Smooth muscle cell (in vitro differentiated cells): ENCODE data around the gene NSF. TPM values are rescaled to one million over a fixed set of nuclear protein-coding genes. Genes with fewer than 3 reads are reported as not detected.

ENCODE experiments used
- DNase-seq: peaks from one replicate; lab custom pipeline; 2025; ENCODE audit not compliant: unreplicated experiment; lab: John Stamatoyannopoulos, UW
- H2AFZ ChIP-seq: fragments of 200-600 bp; sonication (generic); 2 replicates; pipeline ENCODE4 v1.6.0; 2016; ENCODE audit warnings: antibody characterized with exemption, low read depth, mild to moderate bottlenecking
- H3F3A ChIP-seq: fragments of 200-600 bp; sonication (generic); 2 replicates; pipeline ENCODE4 v1.6.0; 2017; ENCODE audit warnings: antibody characterized with exemption, low read depth
- H3K27ac ChIP-seq: fragments of 200-600 bp; sonication (generic); 2 replicates; pipeline ENCODE4 v1.5.1; 2016; ENCODE audit warnings: low read depth, mild to moderate bottlenecking
- H3K27me3 ChIP-seq: fragments of 200-600 bp; sonication (generic); 2 replicates; pipeline ENCODE4 v1.6.1; 2016; ENCODE audit warnings: low read depth, mild to moderate bottlenecking
- H3K36me3 ChIP-seq: fragments of 200-600 bp; sonication (generic); 2 replicates; pipeline ENCODE4 v1.5.1; 2016; ENCODE audit warnings: low read depth
- H3K4me1 ChIP-seq: fragments of 200-600 bp; sonication (generic); 2 replicates; pipeline ENCODE4 v1.5.1; 2016; ENCODE audit warnings: low read depth
- H3K4me2 ChIP-seq: fragments of 200-600 bp; sonication (generic); 2 replicates; pipeline ENCODE4 v1.6.0; 2016; ENCODE audit warnings: mild to moderate bottlenecking
- H3K4me3 ChIP-seq: fragments of 200-600 bp; sonication (generic); 2 replicates; pipeline ENCODE4 v1.5.1; 2016; ENCODE audit warnings: mild to moderate bottlenecking
- H3K79me2 ChIP-seq: fragments of 200-600 bp; sonication (generic); 2 replicates; pipeline ENCODE4 v1.6.0; 2016; ENCODE audit warnings: low read depth, mild to moderate bottlenecking
- H3K9ac ChIP-seq: fragments of 200-600 bp; sonication (generic); 2 replicates; pipeline ENCODE4 v1.6.0; 2016; ENCODE audit warnings: low read depth
- H3K9me3 ChIP-seq: fragments of 200-600 bp; sonication (generic); replicated peaks from 2 replicates; pipeline ENCODE4 v1.5.1; 2016; ENCODE audit warnings: low read depth
- H4K20me1 ChIP-seq: fragments of 200-600 bp; sonication (generic); 2 replicates; pipeline ENCODE4 v1.6.0; 2016; ENCODE audit warnings: low read depth
- WGBS: methylation state at CpG from one replicate; pipeline ENCODE4 v1.1.7; 2016; ENCODE audit warnings: low lambda C conversion rate; 5-methylcytosine and 5-hydroxymethylcytosine counted together
- polyA plus RNA-seq: library from polyadenylated mRNA; unstranded; fragments of >200 nt; fragmentation: Nextera tagmentation; extraction: Ambion mirVana; gene quantifications from 2 replicates; pipeline ENCODE4 v1.2.1, GENCODE V29; 2016
- total RNA-seq: library from RNA; depleted of rRNA; stranded (reverse); fragments of >200 nt; gene quantifications from 2 replicates; pipeline ENCODE4 v1.2.3, GENCODE V29; 2014
- TF ChIP-seq, protein P1 (sequence below): fragments of 200-600 bp; sonication (generic); IDR thresholded peaks from 2 replicates; pipeline ENCODE4 v1.5.1; 2017; ENCODE audit warnings: borderline replicate concordance, mild to moderate bottlenecking, antibody characterized with exemption; ENCODE audit not compliant: insufficient read depth, poor library complexity, severe bottlenecking

NSF gene
- total and polyA plus RNA-seq, 2 experiments from 2014 or later, result 27.7 to 34.0 TPM

DNA sequence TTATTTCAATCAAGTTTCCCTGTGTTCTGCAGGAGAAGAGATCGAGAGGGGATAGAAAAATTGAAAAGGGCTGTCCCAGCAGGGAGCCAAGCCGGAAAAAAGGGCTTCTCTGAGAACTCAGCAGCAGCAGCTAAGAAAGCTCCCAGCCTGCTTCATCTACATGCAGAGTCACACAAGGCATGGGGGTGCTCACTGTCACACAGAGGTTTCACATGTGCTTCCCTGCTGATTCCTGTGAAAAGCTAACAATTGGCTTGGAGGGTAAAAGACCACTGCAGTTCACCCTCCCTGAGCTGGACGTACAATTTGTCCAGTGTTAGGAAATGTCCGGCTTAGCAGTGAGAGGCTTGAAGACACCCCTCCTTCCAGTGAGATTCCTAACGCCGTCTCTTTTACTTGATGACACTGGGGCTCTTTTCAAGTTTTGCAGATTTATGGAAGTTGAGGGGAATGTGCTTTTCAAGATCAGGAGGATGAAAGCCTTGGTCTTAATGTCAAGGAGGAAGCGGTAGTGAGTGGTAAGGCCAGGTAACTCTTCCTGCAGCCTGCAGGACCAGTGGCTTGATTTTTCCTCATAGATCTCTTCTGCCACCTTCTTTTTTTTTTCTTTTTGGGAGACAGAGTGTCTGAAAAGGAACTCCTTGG, 142.4 kb downstream of the NSF start:
- Histone ChIP-seq H3K4me2 (no peak overlapping the region), H3F3A (no peaks in the 10 kb centered on the region)

DNA sequence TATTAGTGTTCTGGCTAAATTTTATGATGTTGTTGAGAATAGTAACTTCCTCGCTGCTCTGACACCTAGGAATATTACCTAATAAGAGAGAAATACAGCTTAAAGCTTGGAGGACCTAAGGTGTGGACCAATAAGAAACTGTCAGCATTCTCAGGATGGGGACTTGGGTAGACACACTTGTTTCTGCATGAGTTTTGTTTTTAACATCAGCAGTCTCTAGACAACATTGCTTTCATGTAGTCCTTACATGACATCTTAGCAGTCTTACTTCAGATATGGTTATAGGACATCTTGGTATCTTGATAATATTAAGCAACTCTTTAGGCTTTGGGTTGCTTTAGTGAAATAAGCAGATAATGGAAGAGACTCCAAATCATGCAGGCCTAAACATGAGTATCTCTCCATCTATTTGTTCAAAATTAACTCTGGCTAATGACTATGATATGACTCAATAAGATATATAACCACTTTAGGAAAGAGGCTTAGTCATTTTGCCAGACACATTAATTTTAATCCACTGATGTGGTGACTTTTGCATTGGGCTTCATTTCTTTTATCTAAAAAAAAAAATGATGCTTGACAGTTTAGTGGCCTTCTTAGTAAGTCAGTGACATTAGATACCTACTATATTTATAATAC, 143.5 kb downstream of the NSF start:
- 93% methylated on average over 1 of the region's 1 CpG for WGBS
- H3K4me1 ChIP-seq, result peaks cover 25% of the 10 kb centered on the region
- H3F3A ChIP-seq, result no peaks in the 10 kb centered on the region
- no peak for DNase-seq
- TF ChIP-seq, protein P1, sequence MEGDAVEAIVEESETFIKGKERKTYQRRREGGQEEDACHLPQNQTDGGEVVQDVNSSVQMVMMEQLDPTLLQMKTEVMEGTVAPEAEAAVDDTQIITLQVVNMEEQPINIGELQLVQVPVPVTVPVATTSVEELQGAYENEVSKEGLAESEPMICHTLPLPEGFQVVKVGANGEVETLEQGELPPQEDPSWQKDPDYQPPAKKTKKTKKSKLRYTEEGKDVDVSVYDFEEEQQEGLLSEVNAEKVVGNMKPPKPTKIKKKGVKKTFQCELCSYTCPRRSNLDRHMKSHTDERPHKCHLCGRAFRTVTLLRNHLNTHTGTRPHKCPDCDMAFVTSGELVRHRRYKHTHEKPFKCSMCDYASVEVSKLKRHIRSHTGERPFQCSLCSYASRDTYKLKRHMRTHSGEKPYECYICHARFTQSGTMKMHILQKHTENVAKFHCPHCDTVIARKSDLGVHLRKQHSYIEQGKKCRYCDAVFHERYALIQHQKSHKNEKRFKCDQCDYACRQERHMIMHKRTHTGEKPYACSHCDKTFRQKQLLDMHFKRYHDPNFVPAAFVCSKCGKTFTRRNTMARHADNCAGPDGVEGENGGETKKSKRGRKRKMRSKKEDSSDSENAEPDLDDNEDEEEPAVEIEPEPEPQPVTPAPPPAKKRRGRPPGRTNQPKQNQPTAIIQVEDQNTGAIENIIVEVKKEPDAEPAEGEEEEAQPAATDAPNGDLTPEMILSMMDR, result no peak
- H3K79me2 ChIP-seq, result no peaks in the 10 kb centered on the region
- H2AFZ ChIP-seq, result no peak overlapping the region
- peak overlapping the region; percentile 34 for H3K4me2 ChIP-seq
- H3K9ac ChIP-seq, result no peak overlapping the region
- H3K4me3 ChIP-seq, result no peak overlapping the region
- peak overlapping the region; percentile 4 for H3K27ac ChIP-seq
- no peaks in the 10 kb centered on the region for H3K36me3 ChIP-seq
- H4K20me1 ChIP-seq, result no peaks in the 10 kb centered on the region
- H3K9me3 ChIP-seq, result no peaks in the 10 kb centered on the region
- no peaks in the 10 kb centered on the region for H3K27me3 ChIP-seq

More for the DNA sequence above, 142.4 kb downstream of the NSF start:
- no peak for DNase-seq
- Histone ChIP-seq H4K20me1 (no peaks in the 10 kb centered on the region), H3K9ac (no peak overlapping the region), H3K36me3 (no peaks in the 10 kb centered on the region), H3K4me3 (no peak overlapping the region), H3K9me3 (no peaks in the 10 kb centered on the region), H3K4me1 (peaks cover 25% of the 10 kb centered on the region), H2AFZ (no peak overlapping the region), H3K79me2 (no peaks in the 10 kb centered on the region), H3K27me3 (no peaks in the 10 kb centered on the region), H3K27ac (no peak overlapping the region)
- TF ChIP-seq, protein P1, result no peak
- 52% methylated on average over 7 of the region's 7 CpGs for WGBS

DNA sequence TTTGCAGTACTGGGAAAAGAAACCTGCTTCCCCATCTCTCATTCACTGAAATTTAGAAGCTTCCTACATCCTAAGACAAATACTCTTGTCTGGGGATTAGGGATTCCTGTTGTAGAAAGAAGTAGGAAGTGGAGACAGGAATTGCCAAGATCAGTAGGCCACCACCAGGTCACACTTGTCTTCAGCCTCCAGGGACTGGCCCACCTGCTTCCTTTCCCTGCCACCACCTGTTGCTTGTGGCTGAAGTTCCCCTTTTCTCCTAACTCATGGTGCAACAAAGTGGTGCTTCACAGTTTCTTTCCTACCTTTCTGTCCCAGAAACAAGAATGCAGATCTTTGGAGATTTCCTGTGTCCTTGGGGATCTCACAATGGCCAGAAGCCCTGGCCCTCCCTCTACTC, 145.6 kb downstream of the NSF start:
- no peaks in the 10 kb centered on the region for H4K20me1 ChIP-seq
- DNase-seq, result no peak
- TF ChIP-seq, protein P1, result no peak
- no peak overlapping the region for H3K4me2 ChIP-seq
- H3K79me2 ChIP-seq, result no peaks in the 10 kb centered on the region
- no peaks in the 10 kb centered on the region for H3K9me3 ChIP-seq
- H3K4me3 ChIP-seq, result no peak overlapping the region
- H3K4me1 ChIP-seq, result peaks cover 25% of the 10 kb centered on the region
- no peaks in the 10 kb centered on the region for H3K27me3 ChIP-seq
- H3K36me3 ChIP-seq, result no peaks in the 10 kb centered on the region
- H3F3A ChIP-seq, result no peaks in the 10 kb centered on the region
- H3K9ac ChIP-seq, result no peak overlapping the region
- no peak overlapping the region for H3K27ac ChIP-seq
- H2AFZ ChIP-seq, result no peak overlapping the region

DNA sequence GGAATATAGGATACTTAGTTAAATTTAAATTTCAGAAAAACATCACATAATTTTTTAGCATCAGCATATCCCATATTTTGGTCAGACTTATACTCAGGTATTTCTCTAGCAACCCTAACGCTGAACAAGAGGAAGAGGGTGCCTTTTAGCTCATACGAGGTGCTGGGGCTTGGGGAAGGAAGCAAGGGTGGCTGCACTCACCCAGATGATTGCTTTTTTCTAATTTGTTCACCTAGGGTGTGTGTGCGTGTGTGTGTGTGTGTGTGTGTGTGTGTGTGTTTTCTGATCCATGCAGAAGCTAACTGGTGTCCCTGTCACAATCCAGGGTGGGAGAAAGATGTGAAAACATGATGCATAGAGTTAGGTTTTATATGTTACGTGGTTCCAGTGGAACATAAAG, 146.9 kb downstream of the NSF start:
- no peak overlapping the region for H3K4me3 ChIP-seq
- H4K20me1 ChIP-seq, result no peaks in the 10 kb centered on the region
- no peak for DNase-seq
- H3K9me3 ChIP-seq, result no peaks in the 10 kb centered on the region
- peaks cover 18% of the 10 kb centered on the region for H3K4me1 ChIP-seq
- no peaks in the 10 kb centered on the region for H3K36me3 ChIP-seq
- no peaks in the 10 kb centered on the region for H3K79me2 ChIP-seq
- no peak overlapping the region for H3K9ac ChIP-seq
- TF ChIP-seq, protein P1, result no peak
- peaks cover 4% of the 10 kb centered on the region for H3F3A ChIP-seq
- no peak overlapping the region for H3K4me2 ChIP-seq
- WGBS, result 91% methylated on average over 4 of the region's 4 CpGs
- no peak overlapping the region for H2AFZ ChIP-seq
- no peaks in the 10 kb centered on the region for H3K27me3 ChIP-seq
- H3K27ac ChIP-seq, result no peak overlapping the region
